Vagina (tissue), 2 donors: Measurements from ENCODE around the gene RFTN2. TPM values are rescaled to one million over a fixed set of nuclear protein-coding genes. Genes with fewer than 3 reads are reported as not detected.
"Not testable (repeated sequence)": the region's sequence is repeated elsewhere in the genome, so short reads cannot be mapped to it uniquely, and the experiment has no call there.

Experiments used
- DNase-seq, 2 donors: peaks; one replicate each; pipeline ENCODE4 v3.0.0-alpha.2; 2017; ENCODE audit errors: extremely low spot score in 2 of 2
- H3K27ac ChIP-seq: fragments of 200-600 bp; sonication (generic); one replicate; pipeline ENCODE4 v1.5.1; 2019
- H3K27me3 ChIP-seq: fragments of 200-600 bp; sonication (generic); one replicate; pipeline ENCODE4 v1.5.1; 2019
- H3K36me3 ChIP-seq, 2 donors: fragments of 200-600 bp; sonication (generic); one replicate each; pipeline ENCODE4 v1.5.1; 2017 to 2019
- H3K4me1 ChIP-seq: fragments of 200-600 bp; sonication (generic); one replicate; pipeline ENCODE4 v1.5.1; 2019
- H3K4me3 ChIP-seq, 2 donors: fragments of 200-600 bp; sonication (generic); 1 replicate in 1 of 2; 2 replicates in 1 of 2; pipeline ENCODE4 v1.5.1; 2016 to 2019
- H3K9me3 ChIP-seq: fragments of 200-600 bp; sonication (generic); one replicate; pipeline ENCODE4 v1.5.1; 2019
- CTCF ChIP-seq, 3 experiments: fragments of 450-650 bp in 2 of 3; fragments of 200-600 bp in 1 of 3; sonication (generic) in 1 of 3; IDR thresholded peaks; one replicate each; pipeline ENCODE4 v1.5.1; 2017 to 2019; ENCODE audit warnings: antibody characterized with exemption in 3 of 3, mild to moderate bottlenecking in 2 of 3, moderate library complexity in 2 of 3
- POLR2A ChIP-seq, 2 donors: fragments of 450-650 bp; IDR thresholded peaks; one replicate each; pipeline ENCODE4 v1.6.1; 2017; ENCODE audit warnings: antibody characterized with exemption in 2 of 2, mild to moderate bottlenecking in 2 of 2, moderate library complexity in 2 of 2
- POLR2AphosphoS5 ChIP-seq, 2 donors: sonication (generic); formaldehyde crosslinking; IDR thresholded peaks; one replicate each; pipeline ENCODE4 v1.9.0; 2017; ENCODE audit warnings: antibody characterized with exemption in 2 of 2, mild to moderate bottlenecking in 2 of 2, low read depth in 1 of 2; ENCODE audit not compliant: insufficient read depth in 1 of 2
- intact Hi-C: fragments of 100-400 bp; cut with DNase I; formaldehyde crosslinking; loops from one replicate; pipeline ENCODE4 v1.15.1; 2023
- total RNA-seq: library from RNA; depleted of rRNA; stranded (reverse); fragments of >200 nt; gene quantifications from one replicate; pipeline ENCODE4 v1.2.3, GENCODE V29; 2016

RFTN2 gene
- 10.8 TPM for total RNA-seq

- Histone ChIP-seq H3K36me3 (no peaks in the 10 kb centered on the region), H3K4me1 (peaks cover 16% of the 10 kb centered on the region), H3K4me3 (peak within 1 kb of the TSS; percentile 35 to 48), H3K9me3 (no peaks in the 10 kb centered on the region), H3K27me3 (no peaks in the 10 kb centered on the region), H3K27ac (peak within 1 kb of the TSS; percentile 86)
- intact Hi-C loops = no loop called here
- TF ChIP-seq POLR2A (IDR thresholded peaks at IDR 0.05) (no peak), CTCF (IDR thresholded peaks at IDR 0.05) (no peak), POLR2AphosphoS5 (IDR thresholded peaks at IDR 0.05; ENCODE audit: insufficient read depth in 1 of 2, low read depth in 1 of 2) (no peak)
- DNase-seq = no peak
Observed at GRCh38 chr2:197675246-197675645, at the start of gene RFTN2. RFTN2 (minus strand) TSS chr2:197675587; CDS start chr2:197675458, 129 bp downstream.

GRCh38 chr2:197717863-197718262 lies 42.5 kb upstream of the RFTN2 start:
- Histone ChIP-seq H3K36me3 (no peaks in the 10 kb centered on the region), H3K9me3 (no peaks in the 10 kb centered on the region), H3K27ac (no peak overlapping the region), H3K4me3 (no peak overlapping the region), H3K4me1 (no peaks in the 10 kb centered on the region), H3K27me3 (no peaks in the 10 kb centered on the region)
- no peak for DNase-seq
- intact Hi-C loops = no loop called here
- TF ChIP-seq POLR2AphosphoS5 (IDR thresholded peaks at IDR 0.05; ENCODE audit: insufficient read depth in 1 of 2, low read depth in 1 of 2) (no peak), CTCF (IDR thresholded peaks at IDR 0.05) (no peak), POLR2A (IDR thresholded peaks at IDR 0.05) (no peak)

GRCh38 chr2:197713271-197713670 lies 37.9 kb upstream of the RFTN2 start:
- H3K27ac ChIP-seq = no peak overlapping the region
- no peak for TF ChIP-seq POLR2A (IDR thresholded peaks at IDR 0.05)
- no peak for TF ChIP-seq POLR2AphosphoS5 (IDR thresholded peaks at IDR 0.05; ENCODE audit: insufficient read depth in 1 of 2, low read depth in 1 of 2)
- no peak for TF ChIP-seq CTCF (IDR thresholded peaks at IDR 0.05)
- no peak overlapping the region for H3K4me3 ChIP-seq
- H3K36me3 ChIP-seq = no peaks in the 10 kb centered on the region
- intact Hi-C loops = no loop called here
- no peaks in the 10 kb centered on the region for H3K9me3 ChIP-seq
- no peak for DNase-seq
- peaks cover 5% of the 10 kb centered on the region for H3K4me1 ChIP-seq
- H3K27me3 ChIP-seq = no peaks in the 10 kb centered on the region

GRCh38 chr2:197711578-197711977 lies 36.2 kb upstream of the RFTN2 start:
- no peak overlapping the region for H3K27ac ChIP-seq
- intact Hi-C loops = no loop called here
- H3K36me3 ChIP-seq = no peaks in the 10 kb centered on the region
- H3K4me1 ChIP-seq = peaks cover 22% of the 10 kb centered on the region
- TF ChIP-seq POLR2A (IDR thresholded peaks at IDR 0.05) = no peak
- no peak for TF ChIP-seq POLR2AphosphoS5 (IDR thresholded peaks at IDR 0.05; ENCODE audit: insufficient read depth in 1 of 2, low read depth in 1 of 2)
- TF ChIP-seq CTCF (IDR thresholded peaks at IDR 0.05) = no peak
- no peaks in the 10 kb centered on the region for H3K27me3 ChIP-seq
- DNase-seq = no peak
- no peaks in the 10 kb centered on the region for H3K9me3 ChIP-seq
- H3K4me3 ChIP-seq = no peak overlapping the region

- no peak for DNase-seq
- TF ChIP-seq POLR2AphosphoS5 (IDR thresholded peaks at IDR 0.05; ENCODE audit: insufficient read depth in 1 of 2, low read depth in 1 of 2) (no peak), POLR2A (IDR thresholded peaks at IDR 0.05) (no peak), CTCF (IDR thresholded peaks at IDR 0.05) (no peak)
- H3K36me3 ChIP-seq = no peaks in the 10 kb centered on the region
- H3K27ac ChIP-seq = no peak overlapping the region
- H3K27me3 ChIP-seq = no peaks in the 10 kb centered on the region
- no peak overlapping the region for H3K4me3 ChIP-seq
- H3K4me1 ChIP-seq = peaks cover 31% of the 10 kb centered on the region
- H3K9me3 ChIP-seq = no peaks in the 10 kb centered on the region
- intact Hi-C loops = no loop called here
Observed at GRCh38 chr2:197710424-197711042, 35.1 kb upstream of the RFTN2 start.

- not testable (repeated sequence) for H3K27me3 ChIP-seq, H3K36me3 ChIP-seq, H3K27ac ChIP-seq, H3K9me3 ChIP-seq, H3K4me3 ChIP-seq, DNase-seq
- intact Hi-C loops = loop anchor here (10.0 kb wide), 1 partner anchor 204 kb away; the partner anchor contains the start of gene HSPE1
- H3K4me1 ChIP-seq = peaks cover 31% of the 10 kb centered on the region
Observed at GRCh38 chr2:197709140-197709539, 33.8 kb upstream of the RFTN2 start.
